Heart right ventricle (tissue), 16 donors: ENCODE data around the gene SEMA7A. TPM values are rescaled to one million over a fixed set of nuclear protein-coding genes. Genes with fewer than 3 reads are reported as not detected.

Experiments
- ATAC-seq, 8 donors: fragments of 200-7000 bp; cut with Tn5 transposase; one replicate each; pipeline ENCODE4 v1.9.1; 2020; ENCODE audit warnings: mild to moderate bottlenecking in 8 of 8, moderate library complexity in 8 of 8, moderate number of reproducible peaks in 1 of 8
- DNase-seq, 2 donors: peaks; one replicate each; pipeline ENCODE4 v3.0.0-alpha.2; 2020
- H3K27ac ChIP-seq, 10 donors: fragments of 200-600 bp; sonication (generic) in 2 of 10; one replicate each; pipeline versions ENCODE4 v1.5.0 to v1.8.0; 2020 to 2022; ENCODE audit warnings: mild to moderate bottlenecking in 3 of 10
- H3K27me3 ChIP-seq, 7 donors: fragments of 200-600 bp; one replicate each; pipeline ENCODE4 v1.8.0; 2021 to 2022; ENCODE audit warnings: mild to moderate bottlenecking in 2 of 7
- H3K36me3 ChIP-seq, 9 donors: fragments of 200-600 bp; sonication (generic) in 1 of 9; one replicate each; pipeline versions ENCODE4 v1.5.0 to v1.8.0; 2020 to 2022; ENCODE audit warnings: mild to moderate bottlenecking in 2 of 9
- H3K4me1 ChIP-seq, 9 donors: fragments of 200-600 bp; sonication (generic) in 1 of 9; one replicate each; pipeline versions ENCODE4 v1.5.0 to v1.8.0; 2020 to 2022; ENCODE audit warnings: mild to moderate bottlenecking in 4 of 9
- H3K4me3 ChIP-seq, 10 donors: fragments of 200-600 bp; sonication (generic) in 2 of 10; one replicate each; pipeline versions ENCODE4 v1.5.0 to v1.8.0; 2020 to 2022; ENCODE audit warnings: mild to moderate bottlenecking in 7 of 10, moderate library complexity in 2 of 10
- H3K9me3 ChIP-seq, 11 donors: fragments of 200-600 bp in 10 of 11; sonication (generic) in 2 of 11; one replicate each; pipeline versions ENCODE4 v1.5.0 to v1.8.0; 2013 to 2022; ENCODE audit warnings: mild to moderate bottlenecking in 2 of 11, control low read depth in 1 of 11, moderate library complexity in 1 of 11
- CTCF ChIP-seq, 9 donors: fragments of 200-600 bp; sonication (generic) in 2 of 9; IDR thresholded peaks; one replicate each; pipeline versions ENCODE4 v1.5.0 to v1.8.0; 2021 to 2022; ENCODE audit warnings: antibody characterized with exemption in 9 of 9, mild to moderate bottlenecking in 5 of 9, moderate library complexity in 1 of 9
- WGBS, 2 donors: extraction: QIAGEN DNeasy Blood & Tissue Kit; methylation state at CpG; one replicate each; pipeline ENCODE4 v1.1.7; 2013; ENCODE audit warnings: inconsistent platforms in 1 of 2; 5-methylcytosine and 5-hydroxymethylcytosine counted together
- intact Hi-C, 10 donors: fragments of 100-400 bp; cut with DNase I; formaldehyde crosslinking; loops; one replicate each; pipeline versions ENCODE4 v1.11.1 to v1.14.2; 2022
- polyA plus RNA-seq, 2 donors: library from polyadenylated mRNA; stranded (reverse); fragments of 200-250 nt; gene quantifications; one replicate each; pipeline ENCODE4 v1.2.3, GENCODE V29; 2013
- total RNA-seq, 10 donors: library from RNA; stranded (reverse); fragmentation: NEBNext Ultra II Directional in 3 of 10; extraction: Animal tissue kit (Norgen Biotek cat#: 25700) in 3 of 10; gene quantifications; one replicate each; pipeline versions ENCODE4 v1.2.1 to v1.2.4, GENCODE V29; 2021 to 2023
- donor health status: Arrhythmogenic right ventricular cardiomyopathy.
- donor health status: ischemic (EF 13 %, LVEDD 7.1; RV severe dilation, severe dysfunction).
- donor health status: healthy with polysubstance abuse.
- donor health status: DM: no; HTN: yes; CAD: no.
- donor health status: DM: no; HTN: no; CAD: no.
- donor health status: ischemic (EF 25% LVEDD 6.9; RV normal size, moderate dysfunction).
- donor health status: ischemic (EF 25% LVEDD 5.7; RV mildly dilated, moderate dysfunction).
- donor health status: healthy.
- donor health status: DM: yes; HTN: yes; CAD: no.
- donor health status: Ischemic cardiomyopathy.
- donor health status: ischemic (EF 35%, LVEDD 5.7; RV mildly dilated, moderate dysfunction).
- donor health status: nonischemic (EF 11% LVEDD 7.7; RV severe dilation, severe dysfunction).
- donor health status: DM: yes; HTN: yes; CAD: no.
- donor health status: PGD.
- donor health status: ischemic (EF 29% LVEDD 5.4; RV normal size, mild dysfunction).
- donor health status: nonischemic (EF 23%, LVEDD 6.1; RV moderate dilation, normal function).

Gene SEMA7A
- total and polyA plus RNA-seq, 12 donors, result 0.59 to 5.1 (median 1.6) TPM

- TF ChIP-seq CTCF (IDR thresholded peaks at IDR 0.05), result no peak
- no peak for DNase-seq
- intact Hi-C loops, result loop anchor here in 1 of 10 donors (10.0 kb wide), 2 partner anchors 247 to 377 kb away; no protein-coding TSS in a partner anchor
- Histone ChIP-seq H3K27me3 (peaks cover 0 to 4% (median 0%) of the 10 kb centered on the region in 7 donors), H3K4me1 (peaks cover 8 to 40% (median 26%) of the 10 kb centered on the region in 9 donors), H3K4me3 (no peak overlapping the region), H3K27ac (no peak overlapping the region), H3K9me3 (no peaks in the 10 kb centered on the region), H3K36me3 (no peaks in the 10 kb centered on the region)
- ATAC-seq, result no peak
- 73 to 81% methylated on average over 10 of the region's 10 CpGs for WGBS, 2 donors
Observed at GRCh38 chr15:74387621-74388362, 46.0 kb downstream of the SEMA7A start.

DNA sequence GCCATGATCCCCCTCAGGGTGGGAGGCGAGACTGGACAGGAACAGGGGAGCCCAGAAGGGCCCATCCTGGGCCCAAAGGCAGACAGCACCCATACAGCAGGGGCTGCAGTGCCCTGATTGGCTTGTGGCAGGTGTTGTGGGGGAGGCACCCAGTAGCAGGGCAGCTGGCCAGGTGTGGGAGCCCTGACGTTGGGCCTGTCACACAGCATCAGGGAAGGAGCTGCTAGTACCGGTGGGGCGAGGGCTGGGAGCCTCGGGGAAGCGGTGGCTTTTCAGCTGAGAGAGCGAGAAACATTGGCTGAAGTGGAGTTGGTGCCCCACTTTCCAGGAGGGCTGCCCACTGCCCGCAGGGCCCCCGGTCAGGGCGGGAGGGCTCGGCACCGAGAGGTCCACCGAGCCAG, 46.6 kb downstream of the SEMA7A start:
- intact Hi-C loops, result loop anchor here in 1 of 10 donors (10.0 kb wide), 2 partner anchors 248 to 378 kb away; no protein-coding TSS in a partner anchor
- ATAC-seq (no peak), DNase-seq (no peak)
- H3K27ac ChIP-seq, result no peak overlapping the region
- no peaks in the 10 kb centered on the region for H3K36me3 ChIP-seq
- peaks cover 0 to 4% (median 0%) of the 10 kb centered on the region in 7 donors for H3K27me3 ChIP-seq
- no peak for TF ChIP-seq CTCF (IDR thresholded peaks at IDR 0.05)
- no peaks in the 10 kb centered on the region for H3K9me3 ChIP-seq
- H3K4me3 ChIP-seq, result no peak overlapping the region
- WGBS, 2 donors, result 85 to 90% methylated on average over 13 of the region's 13 CpGs
- H3K4me1 ChIP-seq, result peaks cover 8 to 43% (median 28%) of the 10 kb centered on the region in 9 donors

DNA sequence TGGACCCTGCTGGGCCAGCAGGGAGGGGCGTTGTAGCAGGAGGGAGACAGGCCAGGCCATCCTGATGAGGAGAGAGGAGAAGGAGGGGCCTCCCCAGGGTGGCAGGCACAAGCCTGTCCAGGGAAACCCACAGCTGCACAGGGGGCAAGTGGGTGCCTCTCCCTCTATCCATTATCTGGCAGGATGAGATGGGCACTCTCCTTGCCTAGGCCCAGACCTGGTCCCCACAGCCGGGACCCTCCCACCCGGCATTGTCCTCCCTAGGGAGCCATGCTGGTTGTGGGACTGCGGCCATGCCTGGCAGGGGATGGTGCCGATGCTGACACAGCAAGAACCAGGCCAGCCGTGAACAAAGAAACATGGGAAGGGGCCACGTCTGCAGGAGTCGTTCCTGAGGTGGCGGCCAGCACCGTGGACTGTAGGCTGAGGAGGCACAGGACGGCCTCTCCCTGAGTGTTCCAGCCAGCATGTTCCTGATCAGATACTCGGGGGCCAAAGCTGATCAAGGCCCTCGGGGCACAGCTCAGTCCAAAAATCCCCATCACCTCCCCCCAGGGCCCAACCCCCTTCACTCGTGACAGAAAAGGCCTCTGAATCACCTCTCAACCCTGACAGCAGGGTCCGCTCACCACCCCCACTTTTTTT, 47.1 kb downstream of the SEMA7A start:
- DNase-seq (no peak), ATAC-seq (no peak)
- WGBS, 2 donors, result 81 to 85% methylated on average over 15 of the region's 15 CpGs
- Histone ChIP-seq H3K9me3 (no peaks in the 10 kb centered on the region), H3K27ac (peak overlapping the region in 3 of 10 donors; percentile 9 to 87 (median 81)), H3K4me1 (peaks cover 8 to 45% (median 28%) of the 10 kb centered on the region in 9 donors), H3K36me3 (no peaks in the 10 kb centered on the region), H3K4me3 (no peak overlapping the region), H3K27me3 (peaks cover 0 to 4% (median 0%) of the 10 kb centered on the region in 7 donors)
- no peak for TF ChIP-seq CTCF (IDR thresholded peaks at IDR 0.05)
- intact Hi-C loops, result loop anchor here in 1 of 10 donors (10.0 kb wide), 2 partner anchors 248 to 378 kb away; no protein-coding TSS in a partner anchor

GRCh38 chr15:74385733-74386132, 48.0 kb downstream of the SEMA7A start:
- H3K36me3 ChIP-seq, result no peaks in the 10 kb centered on the region
- H3K27ac ChIP-seq, result peak overlapping the region in 8 of 10 donors; percentile 3 to 87 (median 58)
- WGBS, 2 donors, result 60 to 61% methylated on average over 6 of the region's 6 CpGs
- TF ChIP-seq CTCF (IDR thresholded peaks at IDR 0.05), result no peak
- DNase-seq, result peak in 1 of 2 donors; percentile 50
- no peaks in the 10 kb centered on the region for H3K9me3 ChIP-seq
- H3K27me3 ChIP-seq, result no peaks in the 10 kb centered on the region
- intact Hi-C loops, result loop anchor here in 1 of 10 donors (10.0 kb wide), 2 partner anchors 249 to 379 kb away; no protein-coding TSS in a partner anchor
- ATAC-seq, result peak; percentile 18 to 80 (median 54)
- peaks cover 8 to 38% (median 28%) of the 10 kb centered on the region in 9 donors for H3K4me1 ChIP-seq
- no peak overlapping the region for H3K4me3 ChIP-seq
